Erythroblast (primary cell): ENCODE results near the gene CD276.

Source experiments
- GATA1 ChIP-seq: IDR thresholded peaks from 2 replicates; pipeline ENCODE4 v1.6.1; 2011; ENCODE audit warnings: low read depth, mild to moderate bottlenecking, control low read depth, low read length, moderate library complexity
- POLR2A ChIP-seq: IDR thresholded peaks from 2 replicates; pipeline ENCODE4 v1.6.1; 2011; ENCODE audit warnings: mild to moderate bottlenecking, low read length

DNA sequence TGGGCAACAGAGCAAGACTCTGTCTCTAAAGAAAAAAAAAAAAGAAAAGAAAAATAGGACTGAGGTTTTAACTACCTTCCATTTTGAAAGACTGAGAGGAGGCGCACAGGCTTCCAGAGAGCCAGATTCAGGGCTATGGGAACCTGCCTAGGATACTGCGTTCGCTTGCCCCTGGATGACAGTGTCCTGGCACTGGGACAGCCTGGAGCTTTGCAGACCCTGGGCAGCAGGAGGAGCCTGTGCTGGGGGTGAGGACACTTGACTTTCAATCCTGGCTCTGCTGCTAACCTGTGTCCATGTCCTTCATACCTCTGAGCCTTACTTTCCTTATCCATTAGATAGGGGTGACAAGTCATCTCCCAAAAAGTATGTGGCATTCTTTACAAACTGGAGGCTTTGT is 31.2 kb downstream of the CD276 start:
- TF ChIP-seq POLR2A (no peak), GATA1 (no peak)
